RWPE1 (cell line): ENCODE data around the gene TRMT1L.

Experiments used
- CTCF ChIA-PET: fragments of 350-600 bp; sonication (Branson Sonifier 250); formaldehyde crosslinking; extraction: SDS; loops from one replicate; lab custom pipeline; 2021; lab: Yijun Ruan, JAX
- POLR2A ChIA-PET: fragments of 400-600 bp; formaldehyde crosslinking; extraction: SDS; loops from one replicate; lab custom pipeline; 2020; ENCODE audit warnings: antibody characterized with exemption; ENCODE audit not compliant: low non-redundant PET; lab: Yijun Ruan, JAX
- DNase-seq: peaks from one replicate; pipeline ENCODE4 v3.0.0; 2012; ENCODE audit warnings: low spot score
- H3K27ac ChIP-seq: fragments of 450-650 bp; 2 replicates; pipeline ENCODE4 v1.5.1; 2017
- TF ChIP-seq, protein P1 (sequence below): fragments of 450-650 bp; conservative IDR thresholded peaks from 2 replicates; pipeline ENCODE4 v1.5.1; 2017; ENCODE audit warnings: low read depth, mild to moderate bottlenecking

Gene TRMT1L

DNA sequence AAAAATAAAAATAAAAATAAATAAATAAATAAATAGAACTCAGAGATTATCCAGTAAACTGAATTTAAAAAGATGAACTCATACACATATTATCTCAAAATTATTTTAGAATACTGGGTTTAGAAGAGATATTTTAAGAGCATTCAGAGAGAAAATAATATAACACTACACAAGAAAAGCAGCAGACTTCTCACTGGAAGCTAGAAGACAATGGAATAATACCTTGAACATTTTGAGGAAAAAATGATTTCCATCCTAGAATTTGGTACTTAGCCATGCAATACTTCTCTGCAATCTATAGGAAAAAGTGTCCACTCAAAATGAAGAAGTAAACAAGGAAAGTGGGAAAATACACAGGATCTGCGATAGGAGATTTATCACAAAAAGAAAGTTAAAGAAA is 24.2 kb downstream of the TRMT1L start:
- CTCF ChIA-PET = interaction anchor here (0.6 to 1.1 kb wide), 2 partner anchors 12 to 25 kb away, joined by 3 read pairs; no protein-coding TSS in a partner anchor
- TF ChIP-seq, protein P1, sequence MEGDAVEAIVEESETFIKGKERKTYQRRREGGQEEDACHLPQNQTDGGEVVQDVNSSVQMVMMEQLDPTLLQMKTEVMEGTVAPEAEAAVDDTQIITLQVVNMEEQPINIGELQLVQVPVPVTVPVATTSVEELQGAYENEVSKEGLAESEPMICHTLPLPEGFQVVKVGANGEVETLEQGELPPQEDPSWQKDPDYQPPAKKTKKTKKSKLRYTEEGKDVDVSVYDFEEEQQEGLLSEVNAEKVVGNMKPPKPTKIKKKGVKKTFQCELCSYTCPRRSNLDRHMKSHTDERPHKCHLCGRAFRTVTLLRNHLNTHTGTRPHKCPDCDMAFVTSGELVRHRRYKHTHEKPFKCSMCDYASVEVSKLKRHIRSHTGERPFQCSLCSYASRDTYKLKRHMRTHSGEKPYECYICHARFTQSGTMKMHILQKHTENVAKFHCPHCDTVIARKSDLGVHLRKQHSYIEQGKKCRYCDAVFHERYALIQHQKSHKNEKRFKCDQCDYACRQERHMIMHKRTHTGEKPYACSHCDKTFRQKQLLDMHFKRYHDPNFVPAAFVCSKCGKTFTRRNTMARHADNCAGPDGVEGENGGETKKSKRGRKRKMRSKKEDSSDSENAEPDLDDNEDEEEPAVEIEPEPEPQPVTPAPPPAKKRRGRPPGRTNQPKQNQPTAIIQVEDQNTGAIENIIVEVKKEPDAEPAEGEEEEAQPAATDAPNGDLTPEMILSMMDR = no peak
- no peak overlapping the region for H3K27ac ChIP-seq
- DNase-seq = no peak
- POLR2A ChIA-PET = no interaction called here

DNA sequence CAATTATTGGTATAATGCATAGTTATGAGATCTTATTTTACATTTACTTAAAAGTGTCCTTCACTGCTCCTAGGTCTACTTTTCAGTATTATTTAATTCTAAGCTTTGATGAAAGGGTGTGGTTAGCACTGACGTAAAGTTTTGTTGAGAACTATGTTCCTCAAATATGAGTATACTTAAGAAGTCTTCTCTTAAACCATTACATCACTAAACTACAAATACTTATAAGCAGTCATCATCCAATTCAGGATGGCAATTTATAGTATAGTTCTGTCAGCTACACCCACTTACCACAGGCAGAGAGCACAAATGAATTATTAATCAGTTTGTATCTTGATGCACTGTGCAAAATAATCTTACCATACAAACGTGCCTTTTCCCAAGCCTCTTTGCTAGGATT is 27.0 kb downstream of the TRMT1L start:
- ChIA-PET CTCF (no interaction called here), POLR2A (no interaction called here)
- TF ChIP-seq, protein P1 = no peak
- no peak overlapping the region for H3K27ac ChIP-seq
- DNase-seq = no peak

DNA sequence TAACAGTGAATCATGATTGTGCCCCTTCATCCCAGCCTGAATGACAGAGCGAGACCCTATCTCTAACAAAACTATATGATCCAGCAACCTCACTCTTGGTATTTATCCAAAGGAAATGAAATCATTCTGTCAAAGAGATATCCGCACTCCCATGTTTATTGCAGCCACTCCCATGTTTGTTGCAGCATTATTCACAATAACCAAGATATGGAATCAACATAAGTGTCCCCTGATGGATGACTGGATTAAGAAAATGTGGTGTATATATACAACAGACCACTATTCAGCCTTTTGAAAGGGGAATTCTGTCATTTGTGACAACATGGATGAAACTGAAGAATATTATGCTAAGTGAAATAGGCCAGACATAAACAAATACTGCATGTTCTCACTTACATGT is 44.4 kb downstream of the TRMT1L start:
- no peak overlapping the region for H3K27ac ChIP-seq
- TF ChIP-seq, protein P1 = no peak
- DNase-seq = no peak
- POLR2A ChIA-PET = no interaction called here
- CTCF ChIA-PET = no interaction called here

DNA sequence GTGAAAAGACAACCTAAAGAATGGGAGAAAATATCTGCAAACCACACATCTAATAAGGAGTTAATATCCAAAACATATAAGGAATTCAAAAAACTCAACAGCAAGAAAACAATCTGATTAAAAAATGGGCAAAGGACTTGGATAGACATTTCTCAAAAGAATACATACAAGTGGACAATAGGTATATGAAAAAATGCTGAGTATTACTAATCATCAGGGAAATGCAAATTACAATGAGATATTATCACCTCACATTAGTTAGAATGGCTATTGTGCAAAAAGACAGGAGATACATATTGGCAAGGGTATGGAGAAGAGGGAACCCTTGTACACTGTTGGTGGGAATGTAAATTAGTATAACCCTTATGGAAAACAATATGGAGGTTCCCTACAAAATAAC is 44.9 kb downstream of the TRMT1L start:
- ChIA-PET CTCF (no interaction called here), POLR2A (no interaction called here)
- TF ChIP-seq, protein P1 = no peak

DNA sequence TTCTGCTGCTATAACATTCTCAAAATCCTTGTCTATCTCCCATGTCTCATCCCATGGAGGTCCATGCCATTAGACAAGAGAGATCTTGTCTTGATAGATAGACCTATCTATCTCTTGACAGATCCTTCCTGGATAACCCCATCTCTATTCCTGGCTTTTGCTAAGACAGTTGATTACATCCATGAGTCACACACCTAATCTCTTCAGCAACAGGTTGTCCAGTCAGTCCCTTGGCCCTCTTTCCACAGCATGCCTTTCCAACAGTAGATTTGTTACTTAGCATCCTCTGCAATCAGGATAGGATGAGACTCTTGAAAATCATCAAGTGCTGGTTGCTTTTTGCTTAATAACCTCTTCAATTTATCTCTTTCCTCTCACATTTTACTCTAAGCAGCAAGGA is 46.6 kb downstream of the TRMT1L start:
- ChIA-PET CTCF (interaction anchor here (0.5 kb wide), 1 partner anchor 65 kb away, joined by 3 read pairs; the partner anchor contains the start of gene RNF2), POLR2A (no interaction called here)
- DNase-seq = no peak
- TF ChIP-seq, protein P1 = no peak
- H3K27ac ChIP-seq = no peak overlapping the region

More for the DNA sequence above, 44.9 kb downstream of the TRMT1L start:
- DNase-seq = no peak
- H3K27ac ChIP-seq = no peak overlapping the region

DNA sequence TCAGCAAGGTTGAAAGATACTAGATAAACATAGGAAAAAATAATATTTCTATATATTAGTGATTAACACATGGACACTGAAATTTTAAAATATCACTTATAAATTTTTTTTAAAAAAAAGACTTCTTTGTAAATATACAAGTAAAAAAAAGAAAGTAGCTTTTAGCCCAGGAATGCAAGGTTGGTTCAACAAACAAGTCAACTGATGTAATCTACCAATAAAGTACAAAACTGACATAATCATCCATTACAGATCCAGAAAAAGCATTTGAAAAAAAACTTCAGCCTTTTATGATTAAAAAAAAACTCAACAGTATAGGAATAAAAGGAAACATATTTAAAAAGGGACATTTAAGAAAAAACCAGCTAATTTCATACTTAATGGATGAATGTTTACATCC is 48.4 kb downstream of the TRMT1L start:
- ChIA-PET POLR2A (no interaction called here), CTCF (interaction anchor here (0.6 kb wide), 1 partner anchor 277 kb away, joined by 3 read pairs; no protein-coding TSS in a partner anchor)
- no peak overlapping the region for H3K27ac ChIP-seq
- TF ChIP-seq, protein P1 = no peak
- no peak for DNase-seq

DNA sequence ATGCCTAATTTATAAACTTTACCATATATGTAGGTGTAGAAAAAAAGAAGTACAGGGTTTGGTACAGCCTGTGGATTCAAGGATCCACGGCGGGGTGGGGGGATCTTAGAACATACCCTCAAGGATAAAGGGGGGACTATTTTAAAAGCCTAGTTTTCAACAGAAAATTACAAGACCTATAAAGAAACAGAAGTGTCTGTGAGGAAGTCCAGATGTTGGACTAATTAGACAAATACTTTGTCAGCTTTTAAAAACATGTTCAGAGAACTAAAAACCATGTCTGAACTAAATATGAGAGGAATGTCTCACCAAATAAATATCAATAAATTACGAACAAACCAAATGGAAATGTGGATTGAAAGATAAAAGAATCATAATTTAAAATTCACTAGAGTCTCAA is 51.6 kb downstream of the TRMT1L start:
- DNase-seq = no peak
- ChIA-PET POLR2A (no interaction called here), CTCF (interaction anchor here (0.7 kb wide), 1 partner anchor 671 kb away, joined by 3 read pairs; no protein-coding TSS in a partner anchor)
- no peak overlapping the region for H3K27ac ChIP-seq
- TF ChIP-seq, protein P1 = no peak
